Large intestine (tissue), 3 donors: ENCODE data around the gene ERG. TPM values are rescaled to one million over a fixed set of nuclear protein-coding genes. Genes with fewer than 3 reads are reported as not detected.

Experiments
- DNase-seq, 2 donors: peaks; one replicate each; pipeline versions ENCODE4 v3.0.0 to v3.0.0-alpha.2; 2013
- H3K27ac ChIP-seq: one replicate; pipeline ENCODE4 v1.5.1; 2013; ENCODE audit warnings: low read length
- H3K27me3 ChIP-seq: 2 replicates; pipeline ENCODE4 v1.6.1; 2013; ENCODE audit warnings: low read length; ENCODE audit not compliant: control insufficient read depth, insufficient read depth
- H3K36me3 ChIP-seq: 2 replicates; pipeline ENCODE4 v1.6.1; 2013; ENCODE audit warnings: low read length; ENCODE audit not compliant: control insufficient read depth, insufficient read depth
- H3K4me1 ChIP-seq: one replicate; pipeline ENCODE4 v1.6.1; 2013; ENCODE audit warnings: low read length; ENCODE audit not compliant: control insufficient read depth, insufficient read depth
- H3K4me3 ChIP-seq: one replicate; pipeline ENCODE4 v1.5.1; 2013; ENCODE audit warnings: low read length
- H3K9me3 ChIP-seq: one replicate; pipeline ENCODE4 v1.6.1; 2013; ENCODE audit warnings: mild to moderate bottlenecking, low read depth, low read length, moderate library complexity; ENCODE audit not compliant: control insufficient read depth
- WGBS: methylation state at CpG from one replicate; pipeline ENCODE4 v1.1.5; 2013; ENCODE audit warnings: low lambda C conversion rate; ENCODE audit not compliant: insufficient coverage; 5-methylcytosine and 5-hydroxymethylcytosine counted together
- polyA plus RNA-seq: library from polyadenylated mRNA; unstranded; fragments of 120-200 nt; gene quantifications from one replicate; pipeline ENCODE4 v1.2.1, GENCODE V29; 2013

The ERG gene
- polyA plus RNA-seq, 1 donor, result 6.2 TPM

- Histone ChIP-seq H3K9me3 (no peaks in the 10 kb centered on the region), H3K36me3 (no peaks in the 10 kb centered on the region), H3K4me1 (no peaks in the 10 kb centered on the region), H3K4me3 (no peak overlapping the region), H3K27me3 (no peaks in the 10 kb centered on the region), H3K27ac (no peak overlapping the region)
- DNase-seq, result no peak
- WGBS, result no CpG with 5 or more reads among the region's 3 CpGs
These were observed 78.1 kb downstream of the ERG start for GRCh38 chr21:38420140-38420539.

- H3K36me3 ChIP-seq, result no peaks in the 10 kb centered on the region
- H3K4me1 ChIP-seq, result no peaks in the 10 kb centered on the region
- H3K9me3 ChIP-seq, result no peaks in the 10 kb centered on the region
- H3K27me3 ChIP-seq, result no peaks in the 10 kb centered on the region
- no peak overlapping the region for H3K4me3 ChIP-seq
- DNase-seq, result no peak
- H3K27ac ChIP-seq, result no peak overlapping the region
- 100% methylated on average over 1 of the region's 5 CpGs for WGBS
These were observed 80.6 kb downstream of the ERG start for GRCh38 chr21:38417726-38418125.

DNA sequence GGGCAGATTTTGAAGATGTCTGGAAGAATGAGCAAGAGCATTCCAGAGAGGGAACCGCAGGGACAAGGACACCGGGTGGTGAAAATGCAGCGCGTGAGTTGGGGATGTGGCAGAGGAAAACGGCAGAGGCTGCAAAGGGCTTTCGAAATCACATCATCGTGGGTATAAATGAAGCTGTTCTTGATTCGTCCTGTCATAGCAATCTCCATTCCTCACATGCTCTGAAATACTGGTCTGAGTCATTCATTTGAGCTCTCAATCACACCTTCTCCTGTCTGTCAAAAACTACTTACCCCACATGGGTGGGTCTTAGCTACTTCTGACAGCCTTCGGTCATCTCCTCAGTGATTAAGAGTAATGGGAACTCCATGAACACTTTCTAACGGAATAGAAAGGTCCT, 81.5 kb downstream of the ERG start:
- no peak overlapping the region for H3K4me3 ChIP-seq
- DNase-seq, result no peak
- no peaks in the 10 kb centered on the region for H3K9me3 ChIP-seq
- H3K27ac ChIP-seq, result no peak overlapping the region
- no peaks in the 10 kb centered on the region for H3K4me1 ChIP-seq
- no peaks in the 10 kb centered on the region for H3K36me3 ChIP-seq
- H3K27me3 ChIP-seq, result no peaks in the 10 kb centered on the region
- no CpG with 5 or more reads among the region's 10 CpGs for WGBS

GRCh38 chr21:38413958-38414548, 84.2 kb downstream of the ERG start:
- no peaks in the 10 kb centered on the region for H3K27me3 ChIP-seq
- H3K27ac ChIP-seq, result no peak overlapping the region
- WGBS, result no CpG with 5 or more reads among the region's 3 CpGs
- no peak for DNase-seq
- H3K36me3 ChIP-seq, result no peaks in the 10 kb centered on the region
- no peaks in the 10 kb centered on the region for H3K9me3 ChIP-seq
- no peak overlapping the region for H3K4me3 ChIP-seq
- no peaks in the 10 kb centered on the region for H3K4me1 ChIP-seq

- Histone ChIP-seq H3K4me3 (no peak overlapping the region), H3K9me3 (no peaks in the 10 kb centered on the region), H3K36me3 (no peaks in the 10 kb centered on the region), H3K27me3 (no peaks in the 10 kb centered on the region), H3K27ac (no peak overlapping the region), H3K4me1 (no peaks in the 10 kb centered on the region)
- DNase-seq, result no peak
- WGBS, result 40% methylated on average over 1 of the region's 1 CpG
These were observed 87.8 kb downstream of the ERG start for GRCh38 chr21:38410466-38410865.

GRCh38 chr21:38409907-38410306, 88.4 kb downstream of the ERG start:
- Histone ChIP-seq H3K4me3 (no peak overlapping the region), H3K9me3 (no peaks in the 10 kb centered on the region), H3K36me3 (no peaks in the 10 kb centered on the region), H3K27ac (no peak overlapping the region), H3K4me1 (no peaks in the 10 kb centered on the region), H3K27me3 (no peaks in the 10 kb centered on the region)
- 74% methylated on average over 3 of the region's 3 CpGs for WGBS
- DNase-seq, result no peak

- H3K27me3 ChIP-seq, result peaks cover 2% of the 10 kb centered on the region
- H3K4me1 ChIP-seq, result no peaks in the 10 kb centered on the region
- no peak overlapping the region for H3K4me3 ChIP-seq
- H3K36me3 ChIP-seq, result no peaks in the 10 kb centered on the region
- WGBS, result no CpG with 5 or more reads among the region's 9 CpGs
- DNase-seq, result no peak
- no peak overlapping the region for H3K27ac ChIP-seq
- H3K9me3 ChIP-seq, result no peaks in the 10 kb centered on the region
These were observed 94.1 kb downstream of the ERG start for GRCh38 chr21:38404177-38404576.

GRCh38 chr21:38402795-38403194, 95.5 kb downstream of the ERG start:
- Histone ChIP-seq H3K27ac (no peak overlapping the region), H3K9me3 (no peaks in the 10 kb centered on the region), H3K4me1 (no peaks in the 10 kb centered on the region), H3K27me3 (peaks cover 2% of the 10 kb centered on the region), H3K4me3 (no peak overlapping the region), H3K36me3 (no peaks in the 10 kb centered on the region)
- DNase-seq, result no peak
- WGBS, result 67% methylated on average over 1 of the region's 6 CpGs

- Histone ChIP-seq H3K4me3 (no peak overlapping the region), H3K4me1 (no peaks in the 10 kb centered on the region), H3K27ac (no peak overlapping the region), H3K27me3 (peaks cover 2% of the 10 kb centered on the region), H3K9me3 (no peaks in the 10 kb centered on the region), H3K36me3 (no peaks in the 10 kb centered on the region)
- no peak for DNase-seq
- WGBS, result 97% methylated on average over 2 of the region's 11 CpGs
These were observed 96.0 kb downstream of the ERG start for GRCh38 chr21:38402291-38402690.

GRCh38 chr21:38401191-38401926, 96.9 kb downstream of the ERG start:
- Histone ChIP-seq H3K36me3 (no peaks in the 10 kb centered on the region), H3K4me1 (no peaks in the 10 kb centered on the region), H3K27me3 (peaks cover 2% of the 10 kb centered on the region), H3K4me3 (no peak overlapping the region), H3K27ac (no peak overlapping the region), H3K9me3 (no peaks in the 10 kb centered on the region)
- 88% methylated on average over 1 of the region's 12 CpGs for WGBS
- no peak for DNase-seq
